GM21723 (cell line): Measurements from ENCODE around the gene PPDPF.

Source experiments
- ATAC-seq: cut with Tn5 transposase; IDR thresholded peaks from one replicate; pipeline ENCODE4 v1.9.1; 2021; ENCODE audit warnings: mild to moderate bottlenecking, moderate library complexity; ENCODE audit not compliant: unreplicated experiment

PPDPF gene

GRCh38 chr20:63519668-63520503 lies 679 bp upstream of the PPDPF start:
- peak; percentile 55 for ATAC-seq

DNA sequence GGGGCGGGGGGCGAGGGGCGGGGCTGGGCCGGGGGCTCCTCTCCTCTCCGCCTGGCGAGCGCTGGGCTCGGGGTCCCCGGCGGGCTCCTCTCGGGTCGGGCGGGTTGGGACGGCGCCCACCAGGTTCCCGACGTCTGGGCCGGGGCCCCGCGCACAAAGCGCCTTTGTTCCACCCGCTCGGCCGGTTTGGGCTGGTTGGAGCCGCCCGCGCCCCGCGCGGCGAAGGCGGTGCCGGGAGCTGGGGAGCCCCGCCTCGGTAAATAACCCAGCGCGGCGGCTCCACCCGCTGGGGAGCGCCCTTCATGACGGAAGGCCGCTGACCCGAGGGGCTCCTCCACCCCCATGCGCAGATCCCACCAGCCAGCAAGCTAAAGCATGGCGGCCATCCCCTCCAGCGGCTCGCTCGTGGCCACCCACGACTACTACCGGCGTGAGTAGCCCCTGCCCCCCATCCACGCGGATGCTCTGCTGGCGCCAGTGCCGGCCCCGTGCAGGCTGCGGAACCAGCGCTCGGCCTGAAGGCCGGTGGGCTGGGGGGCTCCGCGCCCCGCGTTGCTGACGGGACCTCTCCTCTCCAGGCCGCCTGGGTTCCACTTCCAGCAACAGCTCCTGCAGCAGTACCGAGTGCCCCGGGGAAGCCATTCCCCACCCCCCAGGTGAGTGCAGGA lies 503 bp downstream of the PPDPF start:
- ATAC-seq: peak; percentile 44

GRCh38 chr20:63521602-63522001 lies 1.0 kb downstream of the PPDPF start:
- no peak for ATAC-seq

DNA sequence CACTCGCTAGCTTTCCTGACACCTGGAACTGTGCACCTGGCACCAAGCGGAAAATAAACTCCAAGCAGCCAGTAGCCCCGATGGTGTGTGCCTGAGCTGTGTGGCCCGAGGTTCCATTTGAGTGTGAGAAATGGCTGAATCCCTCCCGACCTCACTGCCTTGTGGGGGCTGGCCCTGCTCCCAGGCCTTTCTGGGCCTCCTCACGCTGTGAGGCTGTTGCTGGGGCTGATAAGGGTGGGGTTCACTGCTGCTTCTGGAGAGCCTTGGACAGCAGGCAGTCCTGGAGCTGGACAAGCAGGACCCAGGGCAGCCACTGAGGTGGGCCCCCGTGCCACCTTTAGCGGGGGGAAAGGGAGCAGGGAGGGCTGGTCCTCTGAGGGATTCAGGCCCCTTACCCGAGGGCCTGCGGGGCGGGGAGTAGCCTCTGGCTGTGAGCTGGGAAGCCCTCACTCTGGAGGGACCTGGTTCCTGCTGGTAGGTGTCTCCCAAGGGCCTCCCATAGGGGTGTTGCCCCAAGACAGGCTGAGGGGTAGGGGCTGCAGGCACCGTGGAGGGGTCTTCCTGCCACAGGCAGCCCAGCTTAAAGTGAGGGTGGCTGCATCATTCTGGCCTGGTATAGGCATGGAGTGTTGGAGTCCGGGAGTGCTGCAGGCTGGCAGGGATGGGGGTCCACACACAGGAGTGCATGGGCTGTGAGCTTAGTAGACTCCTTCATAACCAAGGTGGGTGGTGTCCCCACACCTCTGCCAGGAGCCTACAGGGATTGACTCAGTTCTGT lies 1.7 kb downstream of the PPDPF start:
- ATAC-seq: no peak

- no peak for ATAC-seq
Observed at GRCh38 chr20:63522981-63523611, 2.5 kb downstream of the PPDPF start.

- no peak for ATAC-seq
Observed at GRCh38 chr20:63525185-63525584, 4.6 kb downstream of the PPDPF start.

DNA sequence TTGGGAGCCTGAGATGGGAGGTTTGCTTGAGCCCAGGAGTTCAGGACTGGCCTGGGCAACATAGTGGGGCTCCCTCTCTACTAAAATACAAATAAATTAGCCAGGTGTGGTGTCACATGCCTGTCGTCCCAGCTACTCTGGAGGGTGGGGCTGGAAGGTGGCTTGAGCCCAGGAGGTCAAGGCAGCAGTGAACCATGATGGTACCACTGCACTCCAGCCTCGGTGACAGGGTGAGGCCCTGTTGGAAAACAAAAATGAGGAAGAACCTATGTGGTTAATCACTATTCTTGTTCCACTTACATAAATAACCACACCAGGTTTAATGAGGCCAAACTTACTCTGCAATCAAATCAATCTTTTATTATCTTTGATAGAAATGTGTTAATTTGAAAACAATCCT lies 5.4 kb downstream of the PPDPF start:
- no peak for ATAC-seq

DNA sequence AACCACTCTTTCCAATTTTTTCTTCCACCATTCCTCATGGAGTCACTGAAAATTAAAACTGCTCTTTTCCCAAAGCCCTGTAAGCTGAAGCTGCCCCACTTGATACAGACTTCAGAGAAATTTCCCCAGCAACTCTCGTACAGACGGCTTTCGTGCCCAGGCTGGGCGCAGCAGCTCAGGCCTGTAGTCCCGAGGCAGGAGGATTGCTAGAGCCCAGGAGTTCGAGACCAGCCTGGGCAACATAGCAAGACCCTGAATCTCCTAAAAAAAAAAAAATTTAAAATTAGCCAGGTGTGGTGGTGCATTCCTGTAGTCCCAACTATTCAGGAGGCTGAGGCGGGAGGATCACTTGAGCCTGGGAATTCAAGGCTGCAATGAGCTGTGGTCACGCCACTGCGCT lies 6.6 kb downstream of the PPDPF start:
- ATAC-seq: no peak

- ATAC-seq: no peak
Observed at GRCh38 chr20:63529180-63529860, 8.8 kb downstream of the PPDPF start.

GRCh38 chr20:63529861-63530787 lies 9.6 kb downstream of the PPDPF start:
- no peak for ATAC-seq

GRCh38 chr20:63530788-63531160 lies 10.2 kb downstream of the PPDPF start:
- no peak for ATAC-seq

- ATAC-seq: no peak
Observed at GRCh38 chr20:63531686-63532448, 11.3 kb downstream of the PPDPF start.

- ATAC-seq: no peak
Observed at GRCh38 chr20:63532449-63532971, 11.9 kb downstream of the PPDPF start.

DNA sequence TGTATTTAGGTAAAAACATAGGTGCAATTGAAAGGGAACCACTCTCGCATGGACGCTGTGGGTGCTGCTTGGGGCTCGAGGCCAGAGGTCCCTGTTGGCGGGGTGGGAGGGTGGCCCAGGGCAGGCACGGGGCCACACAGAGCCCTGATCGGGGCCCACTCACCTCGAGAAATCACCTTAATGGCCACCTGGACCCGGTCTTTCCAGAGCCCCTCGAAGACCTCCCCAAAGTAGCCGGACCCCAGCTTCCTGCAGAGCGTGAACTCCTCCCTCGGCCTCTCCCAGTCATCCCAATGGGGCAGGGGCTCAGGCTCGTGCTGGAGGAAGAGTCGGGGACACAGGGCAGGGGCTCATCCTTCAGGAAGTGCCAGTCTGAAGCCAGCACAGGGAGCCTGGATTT lies 12.8 kb downstream of the PPDPF start:
- no peak for ATAC-seq

DNA sequence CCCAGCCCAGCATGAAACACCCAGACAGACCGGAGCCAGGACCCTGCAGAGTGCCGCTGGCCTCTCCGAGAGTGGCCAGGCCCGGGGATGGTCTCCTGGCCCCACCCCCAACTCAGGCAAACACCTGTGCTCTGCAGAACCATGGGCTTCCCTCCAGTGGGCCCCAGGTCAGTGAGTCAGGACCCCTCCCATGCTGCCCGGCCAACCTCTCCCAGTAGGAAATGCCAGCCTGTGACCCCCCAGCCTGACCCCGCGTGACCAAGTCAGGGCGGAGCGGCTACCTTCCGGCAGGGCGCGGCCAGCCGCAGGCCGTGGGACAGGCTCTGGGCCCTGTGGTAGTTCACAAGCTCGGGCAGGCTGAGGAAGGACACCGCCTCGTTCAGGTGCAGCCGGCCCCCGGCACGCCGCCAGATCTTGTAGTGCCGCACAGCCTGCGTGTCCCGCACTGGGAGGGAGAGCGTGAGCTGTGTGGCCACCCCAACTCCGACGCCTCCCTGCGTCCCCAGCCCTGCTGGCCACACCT lies 13.4 kb downstream of the PPDPF start:
- no peak for ATAC-seq

DNA sequence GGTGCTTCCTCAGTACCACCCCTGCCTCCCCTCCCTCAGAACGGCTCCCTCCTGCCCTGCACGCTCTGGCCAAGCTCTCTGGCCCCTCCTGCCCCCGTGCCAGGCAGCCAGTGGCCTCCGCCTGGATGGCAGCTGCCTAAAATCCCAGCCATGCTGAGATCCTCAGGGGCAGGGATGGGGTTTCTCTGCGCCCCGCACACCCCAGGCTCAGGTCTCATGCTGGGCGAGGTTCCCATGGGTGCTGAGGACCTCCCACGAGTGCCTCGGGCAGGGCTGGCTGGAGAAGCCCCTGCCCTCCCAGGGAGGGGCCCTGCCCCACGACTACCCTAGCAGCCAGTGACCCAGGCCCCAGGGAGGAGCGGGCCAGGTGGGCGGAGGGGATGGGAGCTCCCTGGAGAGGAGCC lies 13.9 kb downstream of the PPDPF start:
- no peak for ATAC-seq

GRCh38 chr20:63534831-63535651 lies 14.5 kb downstream of the PPDPF start:
- no peak for ATAC-seq
